Stimulated activated CD8-positive, alpha-beta memory T cell treated with anti-CD3 and anti-CD28 coated beads, Interleukin-2, amount 100 ng/mL, for 1 hour (primary cell): ENCODE measurements around the gene MORC2.

Experiments
- DNase-seq, 2 donors: peaks; one replicate each; pipeline ENCODE4 v3.0.0-alpha.2; 2020; ENCODE audit warnings: low read depth in 2 of 2

The MORC2 gene

DNA sequence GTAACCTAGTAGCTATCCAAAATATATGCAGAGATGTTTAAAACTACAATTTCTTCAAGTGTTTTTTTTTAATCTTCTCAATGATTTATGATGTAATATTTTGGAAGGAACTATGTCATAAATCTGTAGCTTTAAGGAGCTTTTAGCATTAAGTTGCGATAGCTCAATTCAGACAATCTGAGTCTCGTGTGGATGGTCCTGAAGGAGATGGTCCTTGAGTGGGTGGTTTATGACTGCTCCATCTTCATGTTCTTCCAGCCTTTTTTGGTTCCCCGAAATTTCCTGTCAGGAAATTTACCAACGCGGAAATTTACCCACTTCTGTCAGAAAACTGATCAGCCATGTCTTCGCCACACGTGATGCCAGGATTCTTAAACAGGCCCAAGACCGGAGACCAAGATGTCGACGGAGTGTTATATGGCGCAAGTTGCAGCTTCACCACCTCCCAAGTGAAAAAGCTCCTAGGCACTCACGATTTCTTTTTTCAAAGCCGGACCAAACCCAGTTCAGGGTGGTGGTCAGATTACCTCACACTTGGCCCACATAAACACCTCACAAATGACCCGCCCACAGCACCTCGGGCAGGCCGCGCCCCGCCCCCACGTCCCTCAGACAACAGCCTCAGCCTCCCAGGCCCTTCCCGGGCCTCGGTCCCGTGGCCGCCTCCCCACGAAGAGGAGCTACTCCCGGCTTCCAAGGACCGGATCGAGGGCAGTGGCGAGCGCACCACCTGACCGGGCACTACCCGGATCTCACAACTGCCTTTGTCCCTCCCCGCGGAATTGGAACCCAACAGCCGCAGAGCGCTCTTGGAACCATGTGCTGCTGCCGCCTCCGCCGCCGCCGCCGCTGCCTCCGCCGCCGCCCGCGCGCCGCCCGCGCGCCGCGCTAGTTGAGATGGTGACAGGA is at the start of gene MORC2:
TSS of gene MORC2 (minus strand) at position 760 of the 909 bp plus-strand sequence. CDS start 885 bp downstream, outside the sequence.
- DNase-seq: peak in 1 of 2 donors; percentile 1

DNA sequence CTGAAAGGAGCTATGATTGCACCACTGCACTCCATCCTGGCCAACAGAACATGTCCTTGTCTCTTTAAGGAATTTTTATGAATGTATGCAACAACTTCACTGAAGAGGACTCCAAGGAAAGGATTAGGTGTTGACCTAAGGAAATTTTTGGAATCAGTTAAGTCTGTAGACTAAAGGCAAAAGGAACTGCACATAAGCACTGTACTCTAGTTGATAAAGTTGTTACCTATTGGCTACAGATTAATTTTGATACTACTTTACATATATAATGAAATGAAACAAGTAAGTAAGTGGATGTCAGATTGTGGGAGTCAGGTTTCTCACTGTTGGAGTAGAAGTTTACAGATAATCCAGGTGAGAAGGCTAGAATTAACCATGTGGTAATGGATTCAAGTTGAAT is 37.0 kb upstream of the MORC2 start:
- DNase-seq: no peak

DNA sequence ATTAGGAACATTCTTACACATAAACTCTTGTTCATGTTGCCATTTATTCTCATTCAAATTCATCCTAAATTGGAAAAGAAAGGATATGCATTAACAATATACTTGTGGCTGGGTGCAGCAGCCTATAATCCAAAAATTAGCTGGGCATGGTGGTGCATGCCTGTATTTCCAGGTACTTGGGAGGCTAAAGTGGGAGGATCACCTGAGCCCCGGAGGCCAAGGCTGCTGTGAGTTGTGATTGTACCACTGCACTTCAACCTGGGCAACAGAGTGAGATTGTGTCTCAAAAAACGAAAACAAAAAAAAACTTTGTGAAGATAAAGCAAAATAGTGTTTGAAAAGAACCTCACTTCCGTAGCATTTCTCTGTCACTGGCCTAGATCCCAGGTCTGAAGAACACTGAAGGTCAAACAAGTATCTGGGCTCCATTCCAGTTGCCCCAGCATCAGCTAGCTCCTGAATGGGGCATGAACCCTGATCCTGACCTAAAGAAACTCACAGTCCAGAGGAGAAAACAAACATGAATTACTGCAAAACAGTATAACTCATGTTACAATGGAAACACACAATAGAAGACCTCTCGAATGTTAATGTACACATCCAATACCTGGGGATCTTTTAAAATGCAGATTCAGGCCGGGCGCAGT is 32.7 kb upstream of the MORC2 start:
- no peak for DNase-seq

DNA sequence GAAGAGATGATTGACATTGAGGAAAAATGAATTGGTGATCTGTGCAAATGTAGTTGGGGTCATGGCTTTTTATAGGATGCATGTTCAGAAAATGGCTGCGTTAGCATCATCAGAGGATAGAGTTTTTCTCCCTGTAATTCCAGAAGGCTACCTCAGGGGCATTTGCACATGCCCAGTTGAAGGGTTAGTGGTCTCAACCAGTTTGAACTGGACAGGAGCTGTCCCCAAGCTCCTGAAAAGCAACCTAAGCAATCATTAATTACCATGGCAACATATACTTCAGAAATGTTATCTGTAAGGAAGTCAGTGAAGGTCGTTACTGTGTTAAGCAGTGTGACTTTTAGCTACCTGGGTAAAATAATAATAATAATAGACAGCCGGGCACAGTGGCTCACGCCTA is 29.8 kb upstream of the MORC2 start:
- DNase-seq: no peak

DNA sequence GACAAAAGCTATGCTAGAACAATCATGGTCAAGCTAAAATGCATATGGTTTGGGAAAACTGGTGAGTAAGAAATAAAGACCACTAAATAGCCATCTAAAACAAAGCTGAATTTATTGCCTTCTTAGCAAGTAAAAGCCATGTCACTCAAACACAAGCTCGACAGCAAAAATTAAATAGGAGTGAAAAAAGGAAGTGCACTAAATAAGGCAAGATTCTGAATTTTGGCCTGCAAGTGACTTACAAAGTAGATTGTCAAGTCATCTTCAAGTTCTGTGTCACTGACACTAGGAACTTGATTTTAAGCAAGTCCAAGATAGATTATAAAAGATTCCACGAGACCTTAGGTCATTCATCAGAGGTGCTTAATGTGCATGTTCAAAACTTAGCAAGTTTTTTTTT is 27.9 kb upstream of the MORC2 start:
- DNase-seq: no peak

DNA sequence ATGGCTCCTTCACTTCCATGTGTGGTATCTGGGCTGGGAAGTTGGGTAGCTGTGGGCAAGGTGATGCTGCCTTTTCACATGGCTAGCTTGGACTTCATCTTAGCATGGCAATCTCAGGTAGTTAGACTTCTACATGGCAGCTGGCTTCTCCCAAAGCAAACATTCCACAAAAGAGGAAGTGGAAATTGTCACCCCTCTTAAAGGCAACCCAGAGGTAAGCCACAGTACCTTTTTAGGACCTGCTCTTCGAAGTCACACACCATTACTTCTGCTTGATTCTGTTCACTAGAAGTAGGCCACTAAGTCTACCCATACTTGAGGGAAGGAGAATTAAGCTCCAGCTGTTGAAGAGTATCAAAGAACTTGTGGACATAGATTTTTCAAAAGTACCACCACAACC is 26.4 kb upstream of the MORC2 start:
- DNase-seq: no peak

DNA sequence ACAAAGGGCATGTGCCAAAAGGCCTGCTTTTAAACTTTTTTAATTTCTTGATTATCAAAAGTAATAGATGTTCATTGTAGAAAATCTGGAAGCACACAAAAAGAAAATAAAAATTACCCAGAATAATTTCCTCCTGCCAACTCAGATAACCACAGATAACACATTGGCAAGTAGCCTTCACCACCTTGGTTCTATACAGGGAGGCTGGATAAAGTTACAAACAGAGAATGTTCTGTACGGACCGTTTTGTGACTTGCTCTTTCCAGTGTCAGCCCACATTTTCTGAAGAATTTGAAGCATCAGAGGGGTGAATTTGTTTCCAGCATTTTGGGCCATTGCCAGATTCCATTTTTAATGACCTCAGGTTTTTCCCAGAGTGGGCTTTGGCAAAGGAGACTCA is 24.0 kb upstream of the MORC2 start:
- DNase-seq: no peak

DNA sequence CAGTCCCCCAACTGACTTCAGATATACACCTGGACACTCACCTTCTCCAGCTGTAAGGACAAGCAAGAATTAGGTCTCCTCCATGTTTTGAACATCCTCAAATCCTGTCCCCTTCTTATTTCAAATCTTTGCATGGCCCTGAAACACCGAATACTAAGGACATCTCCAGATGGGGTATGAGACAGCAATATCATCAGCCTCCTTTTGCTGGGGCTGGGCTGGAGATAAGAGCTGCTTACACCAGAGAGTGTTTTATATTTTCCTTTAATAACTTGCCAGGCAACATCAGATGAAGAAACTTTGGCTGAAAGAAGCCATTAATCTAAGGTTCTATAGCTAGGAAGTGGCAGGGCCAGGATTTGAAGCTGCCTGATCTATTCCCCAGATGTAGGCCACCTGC is 22.1 kb upstream of the MORC2 start:
- DNase-seq: no peak

DNA sequence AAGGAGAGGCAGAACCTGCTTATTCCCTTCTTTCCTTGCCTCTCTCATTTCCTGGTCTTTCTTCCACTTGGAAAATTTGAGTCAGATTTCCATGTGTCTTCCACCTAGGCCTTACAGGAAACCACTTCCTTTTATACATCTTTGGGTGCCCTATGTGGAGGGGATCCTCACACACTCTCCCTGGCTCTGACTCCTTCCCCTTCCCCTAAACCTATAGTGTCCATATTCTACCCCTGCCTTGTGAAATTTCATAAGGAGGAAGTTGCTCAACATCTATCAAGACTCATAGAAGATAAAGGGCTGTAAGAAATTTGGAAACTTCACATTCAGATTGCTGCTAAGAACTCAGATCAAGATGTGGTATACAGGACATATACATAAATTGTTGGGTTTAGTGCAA is 20.9 kb upstream of the MORC2 start:
- no peak for DNase-seq

DNA sequence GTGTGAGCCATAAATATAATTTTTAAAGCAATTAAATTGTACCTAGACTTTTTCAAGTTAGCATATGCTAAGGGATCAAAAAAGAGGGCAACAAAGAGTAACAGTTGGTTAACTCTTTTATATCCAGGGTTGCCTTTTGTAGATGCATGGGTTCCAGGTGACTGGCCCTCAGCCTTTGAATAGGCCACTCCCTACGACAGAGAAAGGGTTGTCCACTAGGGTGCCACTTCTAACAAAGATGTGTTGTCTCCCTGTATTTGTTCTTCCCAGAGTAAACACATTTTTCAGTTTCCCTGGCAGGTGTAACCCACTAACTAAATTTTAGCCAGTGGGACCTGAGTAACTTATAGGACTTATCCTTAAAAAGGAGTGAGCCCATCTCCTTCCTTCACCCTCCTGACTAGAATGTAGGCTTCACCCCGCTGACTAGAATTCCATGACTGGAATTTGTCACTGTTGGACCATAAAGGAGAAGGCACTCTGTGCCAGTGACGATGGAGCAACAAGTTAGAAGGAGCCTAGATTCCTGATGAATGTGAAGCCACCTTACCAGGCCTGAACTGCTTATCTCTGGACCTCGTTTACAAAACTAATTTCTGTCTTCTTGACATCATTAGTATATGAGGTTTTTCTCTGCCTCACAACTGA is 17.1 kb upstream of the MORC2 start:
- DNase-seq: no peak

DNA sequence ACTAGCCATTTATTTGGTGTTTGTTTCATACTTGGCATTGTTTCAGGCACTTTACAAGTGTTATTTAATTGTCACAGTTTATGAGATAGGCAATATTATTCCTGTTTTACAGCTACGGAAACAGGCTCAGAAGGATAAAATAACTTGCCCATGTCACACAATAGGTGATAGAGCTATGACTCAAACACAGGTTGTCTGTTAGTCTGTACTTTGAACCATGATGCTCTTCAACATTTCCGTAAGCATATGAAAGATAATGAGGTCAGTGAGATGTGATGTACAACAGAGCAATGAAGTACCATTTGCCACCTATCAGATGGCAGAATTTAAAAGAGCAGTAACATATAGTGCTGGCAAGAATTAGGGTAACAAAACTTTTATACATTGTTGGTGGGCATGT is 15.7 kb upstream of the MORC2 start:
- no peak for DNase-seq

DNA sequence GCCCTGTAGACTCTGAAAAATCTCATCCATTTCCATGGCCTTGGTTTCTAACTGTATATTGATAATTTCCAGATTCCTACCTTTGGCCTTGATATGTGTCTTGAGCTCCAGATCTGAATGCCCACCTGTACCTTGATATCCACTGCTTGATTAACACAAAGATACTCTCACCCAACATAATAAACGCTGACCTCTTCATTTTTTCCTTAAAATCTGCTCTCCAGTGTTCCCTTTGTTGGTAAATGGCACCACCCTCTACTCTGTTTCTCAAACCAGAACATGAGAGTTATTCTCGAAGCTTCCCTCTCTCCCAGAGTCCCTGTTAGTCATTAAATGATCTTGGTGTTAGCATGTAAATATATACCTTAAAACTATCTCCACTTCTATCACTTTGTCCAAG is 13.9 kb upstream of the MORC2 start:
- DNase-seq: no peak

DNA sequence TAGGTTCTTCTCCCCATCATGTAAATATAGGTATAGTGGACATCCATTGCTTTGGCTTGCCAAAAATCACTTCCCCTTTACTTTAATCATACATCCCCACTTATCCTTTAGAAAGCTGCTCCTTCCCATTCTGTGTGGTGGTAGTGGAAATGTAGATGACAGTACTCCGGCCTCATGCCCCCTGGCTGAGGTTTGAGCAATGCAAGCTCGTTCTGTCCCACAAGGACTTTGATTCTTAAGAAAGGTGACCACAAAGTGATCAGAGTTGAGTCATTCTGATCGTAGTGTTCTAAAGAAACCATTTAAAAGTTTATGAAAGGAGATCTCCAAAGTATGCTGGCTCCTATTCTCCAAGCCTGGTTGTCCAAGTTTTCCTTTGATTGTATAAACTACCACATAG is 11.4 kb upstream of the MORC2 start:
- DNase-seq: no peak

DNA sequence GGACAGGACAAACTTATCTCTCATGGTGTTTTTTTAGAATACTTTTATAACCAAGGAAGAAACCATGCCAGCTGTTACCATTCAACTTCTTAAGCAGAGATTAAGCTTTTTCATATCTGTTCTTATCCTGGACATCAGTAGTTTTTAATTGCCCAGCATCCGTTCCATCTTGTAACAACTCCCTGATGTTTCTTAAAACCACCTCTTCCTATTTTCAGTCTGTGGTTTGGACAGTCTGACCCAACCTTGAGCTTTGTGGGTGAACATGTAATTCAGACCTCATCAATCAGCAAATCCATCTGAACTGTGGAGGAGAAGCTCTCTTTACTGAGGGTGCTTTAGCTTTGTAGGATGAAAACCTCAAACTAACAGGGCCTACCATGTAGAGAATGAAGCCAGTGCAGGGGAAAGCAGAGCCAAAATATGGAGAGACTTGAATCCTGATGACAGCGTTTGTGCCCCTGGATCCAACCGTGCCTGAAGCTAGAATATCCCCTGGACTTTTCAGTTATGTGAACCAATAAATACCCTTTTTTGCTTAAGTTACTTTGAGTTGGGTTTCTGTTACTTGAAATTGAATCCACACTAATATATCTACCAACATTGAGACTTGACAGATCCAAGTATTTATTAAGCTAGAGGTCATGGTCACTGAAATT is 9.9 kb upstream of the MORC2 start:
- no peak for DNase-seq

DNA sequence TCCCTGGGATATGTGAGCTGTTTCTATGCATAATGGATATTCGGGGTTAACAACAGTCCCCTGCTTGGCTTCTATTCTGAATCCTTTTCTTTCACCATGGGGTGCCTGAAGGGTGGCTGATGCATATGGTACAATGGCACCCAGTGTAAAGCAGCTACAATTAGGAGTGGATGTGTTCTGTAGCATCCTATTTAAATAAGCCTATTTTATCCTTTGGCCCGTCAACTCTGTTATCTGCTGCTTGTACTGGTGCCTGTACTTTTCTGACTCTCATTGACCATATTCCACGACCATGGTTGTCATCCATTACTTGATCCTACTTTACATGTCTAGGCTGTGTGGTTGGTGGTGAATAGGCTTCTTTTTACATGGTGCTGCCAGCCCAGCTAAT is 1.8 kb upstream of the MORC2 start:
- DNase-seq: no peak

DNA sequence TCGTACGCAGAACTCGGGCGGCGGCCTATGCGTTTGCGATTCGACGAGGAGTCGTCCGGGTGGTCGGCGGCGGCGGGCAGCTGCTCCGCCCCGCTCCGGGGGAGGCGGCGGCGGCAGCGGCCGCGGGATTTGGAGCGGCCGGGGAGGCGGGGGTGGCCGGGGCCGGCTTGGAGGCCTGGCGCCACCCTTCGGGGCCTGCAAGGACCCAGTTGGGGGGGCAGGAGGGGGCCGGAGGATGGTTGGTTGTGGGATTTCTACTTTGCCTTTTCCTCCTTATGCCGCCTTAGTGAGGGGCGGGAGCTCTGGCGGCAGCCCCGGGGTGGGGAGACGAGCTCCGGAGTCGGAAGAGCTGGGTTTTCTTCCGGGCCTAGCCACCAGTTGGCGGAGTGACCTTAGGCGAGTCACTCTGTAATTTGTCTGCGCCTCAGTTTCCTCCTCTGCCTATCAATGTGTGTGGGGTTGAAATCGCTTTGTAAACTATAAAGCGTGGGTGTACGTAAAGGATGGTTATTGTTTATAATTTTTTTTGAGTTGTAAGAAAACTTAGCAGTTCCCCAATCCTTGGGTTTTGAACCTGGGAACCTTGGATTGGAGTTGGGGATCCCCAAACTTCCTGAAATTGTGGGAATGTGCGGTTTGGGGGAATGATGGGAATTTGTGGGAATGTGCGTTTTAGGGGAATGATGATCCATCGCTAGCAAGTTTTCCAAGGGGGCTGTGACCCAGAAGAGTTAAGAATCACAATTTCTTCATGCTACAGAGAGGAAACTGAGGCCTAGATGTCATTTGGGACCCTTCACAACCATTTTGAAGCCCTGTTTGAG is 1.2 kb upstream of the MORC2 start:
- peak in 1 of 2 donors; percentile 9 for DNase-seq

DNA sequence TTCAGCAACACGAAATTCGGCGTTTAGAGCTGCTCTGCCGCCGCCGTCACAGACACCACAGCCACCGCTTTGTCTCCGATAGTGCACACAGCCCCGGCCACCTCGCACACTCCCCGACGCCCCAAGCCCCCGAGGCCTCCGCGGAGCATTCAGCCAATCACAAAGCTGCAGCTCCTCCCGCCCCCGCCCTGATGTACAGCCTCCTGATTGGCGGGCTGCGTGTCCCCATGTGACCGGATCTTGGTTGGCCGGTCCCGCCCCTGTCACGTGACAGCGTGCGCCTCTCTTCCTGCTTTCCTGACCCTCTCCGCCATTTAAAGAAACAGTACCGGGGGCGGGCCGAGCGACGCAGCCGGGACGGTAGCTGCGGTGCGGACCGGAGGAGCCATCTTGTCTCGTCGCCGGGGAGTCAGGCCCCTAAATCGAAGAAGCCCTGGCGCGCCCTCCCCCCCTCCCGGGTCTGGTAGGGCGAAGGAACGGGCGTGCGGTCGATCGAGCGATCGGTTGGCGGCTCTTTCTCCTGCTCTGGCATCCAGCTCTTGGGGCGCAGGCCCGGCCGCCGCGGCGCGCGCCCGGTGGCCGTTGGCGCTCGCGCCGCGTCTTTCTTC is 454 bp upstream of the MORC2 start, which contains the start of gene TUG1:
TSS of gene TUG1 (plus strand) at position 342 of the 608 bp plus-strand sequence.
- DNase-seq: peak; percentile 93 to 96

DNA sequence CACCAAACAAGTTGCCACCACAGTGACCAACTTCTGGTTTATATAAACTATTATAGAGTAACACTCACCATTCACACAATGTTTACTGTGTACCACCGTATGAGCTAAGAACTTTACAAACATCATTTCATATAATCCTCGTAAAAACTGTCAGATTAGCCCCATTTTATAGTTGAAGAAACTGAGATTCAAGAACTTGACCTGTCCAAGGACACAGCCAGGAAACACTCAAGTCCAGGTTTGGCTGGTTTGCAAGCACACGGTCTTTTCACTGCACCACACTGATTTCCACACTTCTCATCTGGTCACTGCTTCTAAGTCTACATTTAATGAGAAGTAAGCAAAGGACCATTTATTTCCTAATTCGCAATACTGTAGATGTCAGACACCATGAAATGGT is 3.7 kb downstream of the MORC2 start:
- DNase-seq: no peak

DNA sequence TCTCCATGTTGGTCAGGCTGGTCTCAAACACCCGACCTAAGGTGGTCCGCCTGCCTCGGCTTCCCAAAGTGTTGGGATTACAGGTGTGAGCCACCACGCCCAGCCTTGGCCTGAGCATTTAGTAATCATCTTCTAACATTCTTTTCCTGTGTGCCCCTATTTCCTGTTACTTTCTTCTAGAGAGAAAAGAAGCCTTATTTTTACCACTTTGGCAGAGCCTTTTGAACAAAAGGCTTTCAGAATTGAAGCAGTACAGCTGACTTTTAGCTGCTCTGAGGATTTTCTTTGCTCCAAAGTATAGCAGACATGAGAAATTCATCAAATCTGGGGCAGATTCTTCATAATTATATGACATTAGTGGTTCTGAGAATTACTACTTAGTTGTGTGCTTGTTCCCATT is 13.4 kb downstream of the MORC2 start:
- DNase-seq: no peak

DNA sequence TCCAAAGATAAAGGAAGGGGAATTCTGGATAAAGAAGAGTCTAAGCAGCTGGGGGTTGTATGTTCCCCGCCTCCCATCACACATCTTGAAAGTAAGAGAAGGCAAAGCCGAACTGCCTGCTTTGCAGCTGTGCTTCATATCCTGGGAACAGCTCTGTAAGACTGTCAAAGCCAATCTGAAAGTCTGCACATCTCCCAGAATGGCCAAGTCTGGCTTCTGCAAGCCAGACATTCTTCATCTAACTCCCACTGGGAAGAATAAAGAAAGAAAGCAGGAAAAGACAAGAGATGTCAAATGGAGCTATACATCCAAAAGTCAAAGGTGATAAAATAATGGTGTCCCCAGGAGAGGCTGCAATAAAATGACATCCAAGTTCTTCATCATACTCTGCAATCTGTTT is 15.4 kb downstream of the MORC2 start:
- DNase-seq: no peak
